CD4-positive, alpha-beta T cell (primary cell): ENCODE results near the gene HSF2BP. TPM values are rescaled to one million over a fixed set of nuclear protein-coding genes. Genes with fewer than 3 reads are reported as not detected.
A peak's percentile ranks its signal among the peaks of the same experiment; 100 is the strongest.

Experiments
- ATAC-seq: fragments of 200-7000 bp; cut with Tn5 transposase; one replicate; pipeline ENCODE4 v1.10.0; 2022; ENCODE audit warnings: mild to moderate bottlenecking; ENCODE audit not compliant: poor library complexity
- CTCF ChIA-PET: fragments of 350-600 bp; sonication (Branson Sonifier 250); formaldehyde crosslinking; loops from one replicate; lab custom pipeline; 2021; ENCODE audit warnings: antibody characterized with exemption, inconsistent platforms; lab: Charles Lee
- POLR2A ChIA-PET: fragments of 350-600 bp; sonication (Branson Sonifier 250); formaldehyde crosslinking; loops from one replicate; lab custom pipeline; 2021; ENCODE audit warnings: antibody characterized with exemption, inconsistent platforms; lab: Charles Lee
- DNase-seq, 14 experiments: peaks; one replicate each; pipeline ENCODE4 v3.0.0-alpha.2; 2013 to 2020; ENCODE audit warnings: mixed read lengths in 2 of 14
- H3K27ac ChIP-seq, 2 donors: one replicate each; pipeline versions ENCODE4 v1.5.1 to v1.7.0; 2013; ENCODE audit warnings: low read length in 2 of 2, low read depth in 1 of 2, mild to moderate bottlenecking in 1 of 2
- H3K27me3 ChIP-seq, 2 experiments: 1 replicate in 1 of 2; 2 replicates in 1 of 2; pipeline versions ENCODE4 v1.6.1 to v1.7.0; 2013; ENCODE audit warnings: low read length in 2 of 2, control low read depth in 1 of 2, mild to moderate bottlenecking in 1 of 2, moderate library complexity in 1 of 2; ENCODE audit not compliant: insufficient read depth in 2 of 2, control insufficient read depth in 1 of 2
- H3K36me3 ChIP-seq: one replicate; pipeline ENCODE4 v1.6.1; 2013; ENCODE audit warnings: low read length, control low read depth; ENCODE audit not compliant: insufficient read depth
- H3K4me1 ChIP-seq: one replicate; pipeline ENCODE4 v1.6.1; 2013; ENCODE audit warnings: low read length, control low read depth; ENCODE audit not compliant: insufficient read depth
- H3K4me3 ChIP-seq: one replicate; pipeline ENCODE4 v1.5.1; 2013; ENCODE audit warnings: mild to moderate bottlenecking, low read length, moderate library complexity
- H3K9me3 ChIP-seq, 2 experiments: 1 replicate in 1 of 2; 2 replicates in 1 of 2; pipeline versions ENCODE4 v1.6.1 to v1.7.0; 2013; ENCODE audit warnings: low read length in 2 of 2, mild to moderate bottlenecking in 2 of 2, control low read depth in 1 of 2, moderate library complexity in 1 of 2; ENCODE audit not compliant: control insufficient read depth in 1 of 2, insufficient read depth in 1 of 2
- H3K27ac Mint-ChIP-seq: one replicate; pipeline ENCODE4 v1.8.0; 2020; ENCODE audit warnings: mixed read lengths
- H3K27me3 Mint-ChIP-seq: one replicate; pipeline ENCODE4 v1.8.0; 2021; ENCODE audit warnings: mixed read lengths
- H3K36me3 Mint-ChIP-seq: one replicate; pipeline ENCODE4 v1.8.0; 2021; ENCODE audit warnings: low read depth, mixed read lengths
- H3K4me1 Mint-ChIP-seq: one replicate; pipeline ENCODE4 v1.8.0; 2021; ENCODE audit warnings: low read depth, mixed read lengths
- H3K4me3 Mint-ChIP-seq: one replicate; pipeline ENCODE4 v1.8.0; 2020; ENCODE audit warnings: mild to moderate bottlenecking, mixed read lengths
- H3K9me3 Mint-ChIP-seq: one replicate; pipeline ENCODE4 v1.8.0; 2020; ENCODE audit warnings: mixed read lengths
- CTCF ChIP-seq: fragments of 200-600 bp; IDR thresholded peaks from one replicate; pipeline ENCODE4 v1.8.0; 2022; ENCODE audit warnings: antibody characterized with exemption, mild to moderate bottlenecking
- intact Hi-C, 2 experiments: fragments of 100-400 bp; cut with DNase I in 1 of 2; cut with micrococcal nuclease in 1 of 2; formaldehyde crosslinking; loops; one replicate each; pipeline versions ENCODE4 v1.15.1 to v1.9.0; 2023 to 2025; cut with DNase I, micrococcal nuclease
- total RNA-seq, 174 experiments: library from RNA in 2 of 174; stranded (reverse) in 2 of 174; gene quantifications; one replicate each; pipeline ENCODE4 v1.2.3 and lab custom pipeline; 2021 to 2026

Gene HSF2BP
- total RNA-seq, 2 experiments from 2014 or later = 0.59 to 0.93 TPM

GRCh38 chr21:43603641-43604504, 55.4 kb downstream of the HSF2BP start:
- intact Hi-C loops = no loop called here
- Mint-ChIP-seq H3K9me3 (no peaks in the 10 kb centered on the region), H3K36me3 (no peaks in the 10 kb centered on the region), H3K4me3 (no peak overlapping the region), H3K27me3 (no peaks in the 10 kb centered on the region), H3K4me1 (peaks cover 12% of the 10 kb centered on the region), H3K27ac (no peak overlapping the region)
- ChIA-PET POLR2A (no interaction called here), CTCF (no interaction called here)
- no peaks in the 10 kb centered on the region for H3K36me3 ChIP-seq
- no peak overlapping the region for H3K27ac ChIP-seq
- TF ChIP-seq CTCF = no peak
- ATAC-seq = no peak
- H3K9me3 ChIP-seq = no peaks in the 10 kb centered on the region
- DNase-seq = peak in 2 of 14 experiments; percentile 11 to 20
- H3K27me3 ChIP-seq = no peaks in the 10 kb centered on the region
- H3K4me3 ChIP-seq = no peak overlapping the region
- no peaks in the 10 kb centered on the region for H3K4me1 ChIP-seq

- intact Hi-C loops = no loop called here
- Histone ChIP-seq H3K4me1 (no peaks in the 10 kb centered on the region), H3K4me3 (no peak overlapping the region), H3K9me3 (no peaks in the 10 kb centered on the region), H3K36me3 (no peaks in the 10 kb centered on the region), H3K27ac (no peak overlapping the region), H3K27me3 (no peaks in the 10 kb centered on the region)
- Mint-ChIP-seq H3K27ac (no peak overlapping the region), H3K27me3 (no peaks in the 10 kb centered on the region), H3K4me1 (peaks cover 12% of the 10 kb centered on the region), H3K36me3 (no peaks in the 10 kb centered on the region), H3K4me3 (no peak overlapping the region), H3K9me3 (no peaks in the 10 kb centered on the region)
- POLR2A ChIA-PET = no interaction called here
- ATAC-seq (no peak), DNase-seq (peak in 2 of 14 experiments; percentile 36 to 48)
- TF ChIP-seq CTCF = no peak
- CTCF ChIA-PET = no interaction called here
These were observed 56.1 kb downstream of the HSF2BP start for GRCh38 chr21:43603233-43603626.

GRCh38 chr21:43602266-43603232, 56.7 kb downstream of the HSF2BP start:
- ChIA-PET CTCF (interaction anchor here (1.1 to 1.4 kb wide), 2 partner anchors 9 to 13 kb away, joined by 3 to 4 read pairs; no protein-coding TSS in a partner anchor), POLR2A (no interaction called here)

More at GRCh38 chr21:43602266-43603232, 56.7 kb downstream of the HSF2BP start:
- H3K9me3 Mint-ChIP-seq = no peaks in the 10 kb centered on the region
- H3K9me3 ChIP-seq = no peaks in the 10 kb centered on the region
- no peaks in the 10 kb centered on the region for H3K27me3 ChIP-seq
- H3K27ac Mint-ChIP-seq = no peak overlapping the region
- no peaks in the 10 kb centered on the region for H3K36me3 ChIP-seq
- no peak for ATAC-seq
- no peak for TF ChIP-seq CTCF
- intact Hi-C loops = no loop called here
- no peak overlapping the region for H3K4me3 ChIP-seq
- peaks cover 12% of the 10 kb centered on the region for H3K4me1 Mint-ChIP-seq
- DNase-seq = no peak
- H3K4me1 ChIP-seq = no peaks in the 10 kb centered on the region
- no peak overlapping the region for H3K4me3 Mint-ChIP-seq
- no peaks in the 10 kb centered on the region for H3K36me3 Mint-ChIP-seq
- no peaks in the 10 kb centered on the region for H3K27me3 Mint-ChIP-seq
- H3K27ac ChIP-seq = no peak overlapping the region
